ENCODE measurements around the gene ELOVL4.

DNA sequence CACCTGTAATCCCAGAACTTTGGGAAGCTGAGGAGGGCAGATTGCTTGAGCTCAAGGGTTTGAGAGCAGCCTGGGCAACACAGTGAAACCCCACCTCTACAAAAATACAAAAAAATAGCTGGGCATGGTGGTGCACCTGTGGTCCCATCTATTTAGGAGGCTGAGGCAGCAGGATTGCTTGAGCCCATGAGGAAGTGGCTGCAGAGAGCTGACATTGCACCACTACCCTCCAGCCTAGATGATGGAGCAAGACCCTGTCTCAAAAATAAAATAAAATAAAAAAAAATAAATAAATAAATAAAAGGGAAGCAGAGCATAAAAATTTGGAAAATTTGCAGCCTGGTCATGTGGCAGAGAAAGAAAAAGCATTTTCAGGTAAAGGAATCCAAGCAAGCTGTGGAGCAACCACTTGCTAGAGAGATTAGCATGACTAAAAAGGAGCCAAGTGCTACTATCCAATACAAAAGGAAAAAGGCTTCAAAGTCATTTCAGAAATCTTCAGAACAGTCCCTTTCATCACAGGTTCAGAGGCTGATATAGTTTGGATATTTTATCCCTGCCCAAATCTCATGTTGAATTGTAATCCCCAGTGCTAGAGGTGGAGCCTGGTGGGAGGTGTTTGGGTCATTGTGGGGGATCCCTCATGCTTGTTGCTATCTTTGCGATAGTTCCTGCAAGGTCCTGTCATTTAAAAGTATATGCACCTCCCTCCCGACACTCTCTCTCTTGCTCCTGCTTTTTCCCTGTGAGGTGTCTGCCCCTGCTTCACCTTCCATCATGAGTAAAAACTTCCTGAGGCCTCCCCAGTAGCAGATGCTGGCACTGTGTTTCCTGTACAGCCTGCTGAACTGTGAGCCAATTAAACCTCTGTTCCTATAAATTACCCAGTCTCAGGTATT, 45.9 kb upstream of the ELOVL4 start:
- TF ChIP-seq, protein P1, sequence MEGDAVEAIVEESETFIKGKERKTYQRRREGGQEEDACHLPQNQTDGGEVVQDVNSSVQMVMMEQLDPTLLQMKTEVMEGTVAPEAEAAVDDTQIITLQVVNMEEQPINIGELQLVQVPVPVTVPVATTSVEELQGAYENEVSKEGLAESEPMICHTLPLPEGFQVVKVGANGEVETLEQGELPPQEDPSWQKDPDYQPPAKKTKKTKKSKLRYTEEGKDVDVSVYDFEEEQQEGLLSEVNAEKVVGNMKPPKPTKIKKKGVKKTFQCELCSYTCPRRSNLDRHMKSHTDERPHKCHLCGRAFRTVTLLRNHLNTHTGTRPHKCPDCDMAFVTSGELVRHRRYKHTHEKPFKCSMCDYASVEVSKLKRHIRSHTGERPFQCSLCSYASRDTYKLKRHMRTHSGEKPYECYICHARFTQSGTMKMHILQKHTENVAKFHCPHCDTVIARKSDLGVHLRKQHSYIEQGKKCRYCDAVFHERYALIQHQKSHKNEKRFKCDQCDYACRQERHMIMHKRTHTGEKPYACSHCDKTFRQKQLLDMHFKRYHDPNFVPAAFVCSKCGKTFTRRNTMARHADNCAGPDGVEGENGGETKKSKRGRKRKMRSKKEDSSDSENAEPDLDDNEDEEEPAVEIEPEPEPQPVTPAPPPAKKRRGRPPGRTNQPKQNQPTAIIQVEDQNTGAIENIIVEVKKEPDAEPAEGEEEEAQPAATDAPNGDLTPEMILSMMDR (IDR thresholded peaks at IDR 0.05): no peak
- TF ChIP-seq POLR2A (IDR thresholded peaks at IDR 0.05): no peak

All from adrenal gland (tissue), 5 donors.